Loucy (cell line): ENCODE data around the gene CD36.

Experiments
- H2AFZ ChIP-seq: fragments of 200-600 bp; sonication (generic); 2 replicates; pipeline ENCODE4 v1.6.0; 2016; ENCODE audit warnings: antibody characterized with exemption, mild to moderate bottlenecking, low read length, moderate library complexity
- H3F3A ChIP-seq: fragments of 200-600 bp; 2 replicates; pipeline ENCODE4 v1.6.0; 2016; ENCODE audit warnings: antibody characterized with exemption, low read depth, mild to moderate bottlenecking
- H3K27me3 ChIP-seq: fragments of 200-600 bp; sonication (generic); 2 replicates; pipeline ENCODE4 v1.6.1; 2014; ENCODE audit warnings: low read length, mild to moderate bottlenecking; ENCODE audit not compliant: insufficient read depth, poor library complexity, severe bottlenecking
- H3K36me3 ChIP-seq: fragments of 200-600 bp; sonication (generic); 2 replicates; pipeline ENCODE4 v1.6.1; 2016; ENCODE audit warnings: low read length; ENCODE audit not compliant: insufficient read depth
- H3K4me1 ChIP-seq: fragments of 200-600 bp; sonication (generic); 2 replicates; pipeline ENCODE4 v1.5.1; 2014; ENCODE audit warnings: low read length, mild to moderate bottlenecking; ENCODE audit not compliant: insufficient read depth, poor library complexity, severe bottlenecking
- H3K4me2 ChIP-seq: fragments of 200-600 bp; sonication (generic); 2 replicates; pipeline ENCODE4 v1.6.0; 2014; ENCODE audit warnings: antibody characterized with exemption, low read length, low read depth, mild to moderate bottlenecking; ENCODE audit not compliant: poor library complexity, severe bottlenecking
- H3K4me3 ChIP-seq: fragments of 200-600 bp; sonication (generic); 2 replicates; pipeline ENCODE4 v1.5.1; 2014; ENCODE audit warnings: low read length, mild to moderate bottlenecking, mixed read lengths; ENCODE audit not compliant: poor library complexity, severe bottlenecking
- H3K79me2 ChIP-seq: fragments of 200-600 bp; sonication (generic); 2 replicates; pipeline ENCODE4 v1.6.1; 2014; ENCODE audit warnings: low read length; ENCODE audit not compliant: insufficient read depth
- H3K9ac ChIP-seq: fragments of 200-600 bp; sonication (generic); 2 replicates; pipeline ENCODE4 v1.6.0; 2014; ENCODE audit warnings: mild to moderate bottlenecking, low read depth, low read length, moderate library complexity; ENCODE audit not compliant: poor library complexity, severe bottlenecking
- H3K9me2 ChIP-seq: fragments of 200-600 bp; sonication (generic); replicated peaks from 2 replicates; pipeline ENCODE4 v1.6.1; 2016; ENCODE audit warnings: low read depth, low read length, mixed read lengths
- H3K9me3 ChIP-seq: fragments of 200-600 bp; sonication (generic); 2 replicates; pipeline ENCODE4 v1.6.1; 2014; ENCODE audit warnings: mild to moderate bottlenecking, antibody characterized with exemption, low read length, low read depth; ENCODE audit not compliant: insufficient read depth
- H4K20me1 ChIP-seq: fragments of 200-600 bp; sonication (generic); 2 replicates; pipeline ENCODE4 v1.6.0; 2014; ENCODE audit warnings: antibody characterized with exemption, low read length, mild to moderate bottlenecking; ENCODE audit not compliant: insufficient read depth, poor library complexity, severe bottlenecking
- CTCF ChIP-seq: fragments of 200-600 bp; sonication (generic); conservative IDR thresholded peaks from 2 replicates; pipeline ENCODE4 v1.5.1; 2014; ENCODE audit warnings: mild to moderate bottlenecking, antibody characterized with exemption, low read length
- EZH2phosphoT487 ChIP-seq: fragments of 200-600 bp; IDR thresholded peaks from 2 replicates; pipeline ENCODE4 v1.6.1; 2018; ENCODE audit warnings: antibody characterized with exemption, mild to moderate bottlenecking, moderate library complexity, borderline replicate concordance

The CD36 gene

DNA sequence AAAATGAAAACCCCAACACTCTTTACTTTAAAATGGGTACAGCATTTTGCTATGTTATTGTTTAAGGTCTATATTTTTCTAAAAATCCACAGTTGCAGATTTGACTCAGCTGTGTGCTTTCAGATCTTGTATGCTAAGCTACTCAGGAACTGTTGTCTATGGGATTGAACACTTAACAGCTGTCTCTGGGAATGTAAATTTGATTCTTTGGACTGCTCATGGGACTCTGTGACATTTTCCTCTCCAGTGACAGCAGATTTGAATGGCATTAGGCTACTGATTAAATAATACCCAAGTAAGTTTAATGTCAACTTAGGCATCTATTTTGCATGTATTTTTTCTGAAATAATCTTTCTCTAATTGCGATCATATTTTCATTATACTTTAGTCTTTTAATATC lies 1.7 kb upstream of the CD36 start:
- Histone ChIP-seq H3K9me3 (no peaks in the 10 kb centered on the region), H3K36me3 (no peaks in the 10 kb centered on the region), H2AFZ (no peak overlapping the region), H3K4me1 (no peaks in the 10 kb centered on the region), H3F3A (no peaks in the 10 kb centered on the region), H3K27me3 (no peaks in the 10 kb centered on the region), H3K4me2 (no peak overlapping the region), H3K79me2 (no peaks in the 10 kb centered on the region), H4K20me1 (no peaks in the 10 kb centered on the region), H3K4me3 (no peak overlapping the region), H3K9me2 (no peaks in the 10 kb centered on the region), H3K9ac (no peak overlapping the region)
- TF ChIP-seq EZH2phosphoT487 (no peak), CTCF (no peak)

DNA sequence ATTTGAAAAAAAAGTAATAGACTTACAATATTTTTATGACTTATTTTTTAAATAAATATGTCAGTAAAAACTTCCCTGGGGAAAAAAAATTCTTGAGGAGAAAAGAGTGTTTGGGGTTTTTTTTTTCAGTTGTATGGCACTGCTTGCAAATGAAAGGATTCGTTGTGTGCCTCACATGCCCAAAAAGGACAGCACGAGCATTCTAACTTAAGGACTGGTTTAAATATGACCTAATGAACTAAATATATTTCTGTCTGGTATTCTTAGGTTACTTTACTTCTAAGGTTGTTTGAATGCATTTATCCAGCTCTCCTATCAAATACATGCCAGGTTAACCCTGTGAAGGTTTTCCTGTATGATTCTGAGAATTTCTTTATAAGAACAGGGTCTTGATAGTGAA lies 988 bp upstream of the CD36 start:
- Histone ChIP-seq H3K9me3 (no peaks in the 10 kb centered on the region), H3K36me3 (no peaks in the 10 kb centered on the region), H3F3A (no peaks in the 10 kb centered on the region; the same call in 1 of the 2 replicates), H3K4me2 (no peak overlapping the region), H3K4me3 (no peak overlapping the region), H3K27me3 (no peaks in the 10 kb centered on the region), H3K9me2 (no peaks in the 10 kb centered on the region), H2AFZ (no peak overlapping the region), H4K20me1 (no peaks in the 10 kb centered on the region), H3K79me2 (no peaks in the 10 kb centered on the region), H3K4me1 (no peaks in the 10 kb centered on the region), H3K9ac (no peak overlapping the region)
- TF ChIP-seq CTCF (no peak), EZH2phosphoT487 (no peak)

DNA sequence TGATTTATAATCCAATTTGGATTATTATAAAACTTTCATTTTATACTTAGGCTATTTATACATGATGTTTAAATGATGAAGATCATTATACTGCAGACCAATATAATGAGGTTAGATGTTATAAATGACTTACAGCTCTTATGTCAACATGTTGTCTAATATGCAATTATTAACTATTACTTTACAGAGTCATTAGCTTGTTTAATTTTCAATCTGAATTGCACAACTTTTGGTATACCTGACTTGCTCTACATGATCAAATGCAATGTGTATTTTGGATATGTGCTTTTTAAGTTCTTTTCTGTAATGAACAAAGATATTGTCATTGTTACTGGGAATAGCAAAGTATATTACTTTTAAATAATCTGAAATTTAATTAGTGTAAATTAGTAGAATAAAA lies 569 bp downstream of the CD36 start:
- Histone ChIP-seq H3K4me1 (peaks cover 12% of the 10 kb centered on the region), H3K79me2 (no peaks in the 10 kb centered on the region), H3K4me2 (no peak overlapping the region), H3K36me3 (no peaks in the 10 kb centered on the region), H3K27me3 (no peaks in the 10 kb centered on the region), H2AFZ (no peak overlapping the region), H3F3A (peaks cover 15% of the 10 kb centered on the region; the same call in 1 of the 2 replicates), H3K9me2 (no peaks in the 10 kb centered on the region), H3K9me3 (no peaks in the 10 kb centered on the region), H4K20me1 (no peaks in the 10 kb centered on the region), H3K4me3 (no peak overlapping the region), H3K9ac (no peak overlapping the region)
- TF ChIP-seq CTCF (no peak), EZH2phosphoT487 (no peak)
